GM19455 (cell line): ENCODE measurements around the gene KCNAB2.

ENCODE experiments used
- ATAC-seq: cut with Tn5 transposase; IDR thresholded peaks from one replicate; pipeline ENCODE4 v1.9.1; 2021; ENCODE audit not compliant: unreplicated experiment

The KCNAB2 gene

DNA sequence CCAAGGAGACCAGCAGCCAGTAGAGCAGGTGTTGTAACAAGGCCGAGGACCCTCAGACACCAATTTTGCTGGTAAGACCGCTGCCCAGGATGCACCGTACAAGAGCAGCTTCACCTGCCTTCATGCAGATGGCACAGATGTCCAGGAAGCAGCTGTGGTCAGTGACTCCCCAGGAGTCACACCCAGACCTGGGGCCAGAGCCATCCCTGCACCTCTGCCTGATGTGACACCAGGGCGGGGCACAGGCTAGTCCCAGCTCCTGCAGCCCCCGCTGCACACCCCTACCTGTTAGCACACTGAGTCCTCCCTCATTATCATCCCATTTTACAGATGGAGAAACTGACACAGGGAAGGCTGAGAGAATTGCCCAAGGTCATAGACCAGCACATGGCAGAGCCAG is 16.3 kb upstream of the KCNAB2 start:
- ATAC-seq = no peak

DNA sequence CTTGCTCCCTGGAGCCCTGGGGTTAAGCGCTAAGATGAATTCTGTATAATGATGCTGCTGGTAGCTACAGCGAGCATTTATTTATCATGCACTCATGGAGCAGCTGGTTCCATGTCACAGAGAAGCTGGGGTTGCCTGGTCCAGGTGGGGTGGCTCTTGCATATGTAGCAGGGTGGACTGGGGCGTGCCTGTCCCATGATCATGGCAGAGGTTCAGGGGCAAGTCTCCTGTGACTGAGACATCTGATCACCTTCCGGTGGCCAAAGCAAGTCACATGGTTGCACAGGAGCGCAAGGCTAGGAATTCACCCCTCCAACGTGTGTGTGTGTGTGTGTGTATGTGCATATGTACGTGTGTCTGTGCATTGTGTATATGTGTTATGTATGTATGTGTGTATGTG is 15.6 kb upstream of the KCNAB2 start:
- no peak for ATAC-seq

DNA sequence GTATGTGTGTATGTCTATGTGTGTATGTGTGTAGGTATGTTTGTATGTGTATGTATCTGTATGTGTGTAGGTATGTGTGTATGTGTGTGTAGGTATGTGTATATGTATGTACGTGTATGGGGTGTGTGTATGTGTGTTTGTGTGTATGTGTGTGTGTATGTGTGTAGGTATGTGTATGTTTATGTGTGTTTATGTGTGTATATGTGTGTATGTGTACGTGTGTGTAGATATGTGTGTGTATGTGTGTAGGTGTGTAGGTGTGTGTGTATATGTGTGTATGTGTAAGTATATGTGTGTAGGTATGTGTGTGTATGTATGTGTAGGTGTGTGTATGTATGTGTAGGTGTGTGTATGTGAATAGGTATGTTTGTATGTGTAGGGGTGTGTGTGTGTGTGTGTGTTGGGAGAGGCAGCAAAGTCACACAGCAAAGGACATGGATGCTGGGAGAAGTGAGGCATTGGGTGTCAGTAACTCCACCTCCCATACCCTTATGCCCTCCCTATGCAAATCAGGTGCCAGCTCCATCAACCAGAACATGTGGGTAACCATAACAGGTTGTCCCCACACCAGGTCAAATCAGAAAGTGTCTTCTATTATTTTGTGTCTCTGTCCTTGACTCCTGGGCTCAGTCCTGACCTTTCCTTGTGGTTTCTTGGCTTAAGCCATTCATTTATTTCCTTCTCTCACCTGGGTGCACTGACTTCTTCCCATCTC is 15.0 kb upstream of the KCNAB2 start:
- ATAC-seq = no peak

DNA sequence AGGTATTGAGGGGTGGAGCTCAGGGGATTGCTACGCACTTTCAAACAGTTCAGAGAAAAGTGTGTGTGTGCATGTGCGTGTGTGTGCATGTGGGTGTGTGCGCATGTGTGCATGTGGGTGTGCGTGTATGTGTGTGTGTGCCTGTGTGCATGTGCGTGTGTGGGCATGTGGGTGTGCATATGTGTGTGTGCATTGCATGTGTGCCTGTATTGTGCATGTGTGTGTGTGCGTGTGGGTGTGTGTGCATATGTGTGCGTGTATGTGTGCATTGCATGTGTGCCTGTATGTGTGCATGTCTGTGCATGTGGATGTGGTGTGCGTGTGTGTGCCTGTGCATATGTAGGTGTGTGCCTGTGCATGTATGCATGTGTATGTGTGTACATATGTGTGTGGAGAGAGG is 12.6 kb upstream of the KCNAB2 start:
- ATAC-seq = no peak

DNA sequence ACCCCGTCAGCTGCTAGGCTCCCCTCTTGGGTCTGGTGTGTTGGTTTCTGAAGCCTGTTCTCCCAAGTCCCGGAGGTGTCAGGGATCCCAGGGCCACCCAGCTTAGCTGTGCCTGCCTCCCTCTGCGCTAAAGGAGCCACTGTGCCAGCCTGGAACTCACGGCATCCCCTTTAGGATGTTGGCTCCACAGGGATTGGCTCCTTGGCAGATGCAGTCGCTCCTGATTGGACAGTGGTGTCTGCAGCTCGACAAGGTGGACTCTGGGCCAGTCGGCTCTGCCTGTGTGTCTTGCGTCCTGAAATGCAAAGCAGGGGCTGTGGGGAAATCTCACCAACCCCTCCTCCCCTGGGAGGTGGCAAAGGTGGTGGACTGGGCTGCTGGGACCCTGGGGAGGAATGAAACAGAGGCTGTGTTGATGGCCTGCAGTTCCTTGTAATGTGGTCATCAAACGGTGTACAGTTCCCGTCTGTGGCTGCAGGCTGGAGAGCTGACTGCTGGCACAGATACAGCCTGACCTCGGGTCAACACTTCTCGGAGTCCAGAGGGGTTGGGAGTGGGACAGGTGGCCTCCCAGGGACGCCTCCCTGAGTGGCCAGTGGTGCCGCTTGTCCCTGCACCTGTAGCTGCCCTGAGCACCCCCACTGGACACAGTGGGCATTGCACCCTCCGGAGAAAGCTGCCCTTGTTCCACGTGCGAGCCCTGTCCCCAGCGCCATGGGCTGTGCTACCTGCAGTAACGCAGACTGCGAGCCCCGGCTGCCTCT is 11.5 kb upstream of the KCNAB2 start:
- no peak for ATAC-seq

DNA sequence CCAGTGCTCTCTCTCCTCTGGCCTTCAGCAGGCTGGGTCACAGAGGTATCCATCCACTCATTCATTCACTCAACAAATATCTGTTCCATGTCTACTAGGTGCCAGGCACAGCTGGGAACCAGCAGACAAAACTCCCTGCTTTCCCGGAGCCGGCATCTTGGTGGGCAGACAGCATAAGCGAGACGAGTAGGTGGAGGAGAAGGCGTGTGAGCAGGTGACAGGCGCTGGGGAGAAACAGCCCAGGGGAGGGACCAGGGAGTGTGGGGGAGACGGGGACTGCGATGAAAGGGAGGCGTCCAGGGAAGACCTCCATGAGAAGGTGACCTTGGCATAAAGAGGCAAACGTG is 11.0 kb upstream of the KCNAB2 start:
- ATAC-seq = no peak

DNA sequence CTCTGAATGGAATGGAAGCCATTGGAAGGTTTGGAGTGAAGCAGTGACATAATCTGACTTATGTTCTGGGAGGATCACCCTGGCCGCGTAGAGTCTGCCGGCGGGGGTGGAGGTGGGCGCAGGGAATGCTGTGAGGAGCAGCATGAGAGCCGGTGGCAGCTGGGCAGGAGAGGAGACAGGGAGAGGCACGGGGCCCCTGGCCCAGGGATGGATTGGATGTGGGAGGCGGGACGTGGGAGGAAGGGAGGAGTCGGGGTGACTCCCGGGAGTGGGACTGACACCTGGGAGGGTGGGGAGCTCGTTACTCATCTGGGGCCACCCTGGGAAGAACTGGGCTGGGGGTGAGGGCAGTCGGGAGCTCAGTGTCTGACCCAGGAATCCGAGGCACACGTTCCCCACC is 10.4 kb upstream of the KCNAB2 start:
- no peak for ATAC-seq

DNA sequence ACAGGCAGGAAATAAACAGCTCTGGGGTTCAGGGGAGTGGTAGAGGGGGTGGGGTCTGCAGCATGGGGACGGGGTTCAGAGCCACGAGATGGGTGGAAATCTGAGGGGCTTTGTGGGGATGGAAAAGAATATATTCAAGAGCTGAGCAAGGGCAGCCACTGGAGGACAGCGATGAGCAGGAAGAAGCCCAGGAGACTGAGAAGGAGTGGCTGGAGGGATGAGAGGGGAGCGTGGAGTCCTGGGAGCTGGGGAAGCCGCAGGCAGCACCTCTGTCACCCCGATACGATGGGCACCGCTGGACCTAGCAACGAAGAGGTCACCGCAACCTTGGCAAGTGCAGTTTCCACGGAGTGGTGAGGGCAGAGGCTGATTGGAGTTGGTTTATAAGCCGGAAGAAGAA is 10.0 kb upstream of the KCNAB2 start:
- ATAC-seq = no peak

DNA sequence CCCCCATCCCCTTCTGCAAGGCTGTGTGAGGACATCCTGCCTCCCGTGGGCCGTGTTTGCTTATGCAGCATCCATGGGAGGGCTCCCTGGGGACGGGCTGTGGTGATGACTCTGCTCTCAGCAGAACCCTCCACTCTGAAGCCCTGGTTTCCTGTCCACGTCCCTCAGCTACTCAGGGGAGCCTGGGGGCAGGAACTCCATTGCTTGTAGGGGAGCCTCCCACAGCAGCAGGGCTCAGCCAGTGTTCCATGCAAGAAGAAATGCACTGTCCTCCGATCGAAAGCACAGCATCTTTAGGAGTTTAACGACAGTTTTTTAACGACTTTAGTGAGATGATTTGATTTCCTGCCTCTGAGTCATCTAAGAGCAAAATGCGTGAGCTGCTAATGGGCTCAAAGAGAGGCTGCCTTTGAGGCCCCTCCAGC is 8.3 kb upstream of the KCNAB2 start:
- no peak for ATAC-seq

DNA sequence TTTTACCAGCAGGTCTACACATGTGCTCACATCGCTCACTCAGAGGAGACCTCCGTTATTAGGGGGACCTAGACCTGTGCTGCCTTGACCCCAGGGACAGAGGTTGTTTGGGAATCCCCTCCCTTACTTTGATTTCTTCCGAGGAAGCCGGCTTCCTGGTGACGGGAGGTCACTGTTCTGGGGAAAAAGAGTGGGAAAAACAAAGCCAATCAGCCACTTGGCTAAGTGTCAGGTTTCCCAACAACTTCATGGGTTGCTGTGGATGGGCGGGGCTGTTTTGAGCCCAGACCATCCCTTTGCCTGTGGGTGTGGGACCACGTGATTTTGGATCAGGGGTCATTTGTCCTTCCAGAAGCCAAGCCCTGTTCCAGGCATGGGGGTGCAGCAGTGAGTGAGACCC is 7.1 kb upstream of the KCNAB2 start:
- ATAC-seq = no peak

DNA sequence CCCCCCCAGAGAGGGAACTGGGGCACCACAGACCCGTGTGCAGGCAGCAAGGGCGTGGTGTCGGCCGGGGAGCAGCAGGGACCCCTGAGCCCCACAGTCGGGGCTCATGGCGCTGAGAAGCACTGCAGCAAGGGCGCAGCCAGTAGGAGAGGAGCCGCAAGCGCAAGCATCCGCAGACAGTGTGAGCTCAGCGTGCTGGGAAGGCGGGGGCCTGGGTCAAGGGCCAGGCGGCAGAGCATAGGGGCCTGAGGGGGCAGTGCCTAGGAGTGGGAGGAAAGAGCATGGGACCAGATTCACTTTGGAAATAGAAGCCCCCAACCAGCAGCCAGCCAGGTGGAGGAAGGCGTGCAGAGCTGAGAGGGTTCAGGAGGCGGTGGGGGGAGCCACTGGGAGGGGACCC is 6.7 kb upstream of the KCNAB2 start:
- ATAC-seq = no peak

DNA sequence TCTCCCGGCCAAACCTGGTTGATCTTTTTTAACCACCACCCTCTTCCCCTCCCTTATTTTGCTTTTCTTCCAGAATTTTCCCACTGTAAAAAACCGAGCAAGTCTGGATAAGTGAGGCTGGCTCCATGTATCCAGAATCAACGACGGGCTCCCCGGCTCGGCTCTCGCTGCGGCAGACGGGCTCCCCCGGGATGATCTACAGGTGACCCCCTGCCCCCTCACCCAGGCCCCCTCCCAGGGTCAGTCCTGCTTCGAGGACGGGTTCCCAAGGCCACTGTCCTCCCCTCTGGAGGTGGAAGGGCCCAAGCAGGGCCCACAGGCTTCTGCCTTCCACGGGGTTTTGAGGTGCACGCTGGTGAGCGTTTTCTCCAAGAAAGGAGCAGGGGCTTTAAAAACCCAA is 5.2 kb upstream of the KCNAB2 start:
- no peak for ATAC-seq

DNA sequence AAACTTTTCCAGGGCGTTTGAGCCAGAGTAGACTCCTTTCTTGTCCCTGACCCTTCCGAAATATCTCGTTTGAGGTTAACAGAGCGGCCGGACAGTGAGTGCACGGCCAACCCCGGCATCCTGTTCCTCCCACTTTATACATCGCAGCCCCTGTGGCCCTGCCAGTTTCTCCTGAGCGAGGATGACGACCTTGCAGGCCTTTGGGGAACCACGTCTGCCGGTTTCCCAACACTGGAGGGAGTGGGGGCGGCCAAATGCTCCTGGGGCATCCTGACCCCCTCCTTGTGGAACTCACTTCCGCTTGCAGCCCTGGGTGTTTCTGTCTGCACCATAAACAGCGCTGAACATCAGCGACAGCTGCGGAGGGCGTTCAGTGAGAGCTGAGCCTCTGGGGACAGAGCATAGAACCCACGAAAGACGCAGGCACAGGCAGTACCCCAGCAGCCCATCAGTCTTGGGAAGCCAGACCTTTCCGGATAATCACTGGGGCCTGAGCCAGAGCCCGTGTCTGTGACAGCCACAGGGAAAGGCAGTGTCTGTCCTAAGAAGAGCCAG is 4.8 kb upstream of the KCNAB2 start:
- no peak for ATAC-seq

DNA sequence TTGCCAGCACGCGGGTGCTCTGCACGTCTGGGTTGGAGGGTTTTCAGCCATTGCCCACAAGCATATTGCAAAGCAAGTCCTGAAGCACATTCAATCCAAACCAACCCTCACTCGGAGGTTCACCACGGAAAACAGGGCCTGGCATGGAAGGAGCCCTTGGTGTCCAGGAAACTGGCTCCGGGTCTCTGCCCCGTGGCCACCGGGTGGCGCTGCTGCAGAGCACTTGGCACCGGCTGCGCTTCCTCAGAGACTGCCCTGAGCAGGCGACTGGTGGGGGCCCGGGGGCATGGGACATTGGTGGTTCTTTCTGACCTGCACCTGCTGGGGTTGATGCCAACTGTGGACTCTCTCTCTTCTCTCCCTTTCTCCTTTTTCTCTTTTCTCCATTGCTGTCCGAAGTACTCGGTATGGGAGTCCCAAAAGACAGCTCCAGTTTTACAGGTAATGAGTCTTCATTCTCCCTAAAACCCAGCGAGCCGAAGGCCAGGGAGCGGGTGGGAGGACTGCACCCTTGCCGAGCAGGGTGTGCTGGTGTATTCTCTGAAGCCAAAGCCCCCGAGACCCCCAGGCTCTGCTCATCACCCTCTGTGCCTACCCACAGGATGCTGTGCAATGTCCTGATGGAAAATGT is 4.1 kb upstream of the KCNAB2 start:
- no peak for ATAC-seq

DNA sequence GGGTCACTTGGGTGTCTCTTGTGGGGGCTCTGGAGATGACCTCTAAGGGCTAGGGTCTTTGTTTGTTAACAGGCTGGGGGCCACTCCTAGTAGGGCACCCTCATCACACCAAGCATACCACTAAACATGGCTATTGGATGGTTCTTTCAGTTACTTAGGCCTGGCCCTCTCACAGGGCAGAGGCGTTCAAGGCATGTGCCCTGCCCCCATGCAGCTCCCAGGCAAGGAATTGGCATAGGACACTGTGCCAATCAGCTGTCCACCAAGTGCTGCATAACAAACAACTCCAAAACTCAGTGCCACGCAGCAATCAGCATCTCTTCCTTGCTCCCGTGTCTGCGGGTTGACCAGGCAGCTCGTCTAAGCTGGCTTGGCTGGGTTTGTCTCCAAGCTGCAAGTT is 2.1 kb upstream of the KCNAB2 start:
- ATAC-seq = no peak

DNA sequence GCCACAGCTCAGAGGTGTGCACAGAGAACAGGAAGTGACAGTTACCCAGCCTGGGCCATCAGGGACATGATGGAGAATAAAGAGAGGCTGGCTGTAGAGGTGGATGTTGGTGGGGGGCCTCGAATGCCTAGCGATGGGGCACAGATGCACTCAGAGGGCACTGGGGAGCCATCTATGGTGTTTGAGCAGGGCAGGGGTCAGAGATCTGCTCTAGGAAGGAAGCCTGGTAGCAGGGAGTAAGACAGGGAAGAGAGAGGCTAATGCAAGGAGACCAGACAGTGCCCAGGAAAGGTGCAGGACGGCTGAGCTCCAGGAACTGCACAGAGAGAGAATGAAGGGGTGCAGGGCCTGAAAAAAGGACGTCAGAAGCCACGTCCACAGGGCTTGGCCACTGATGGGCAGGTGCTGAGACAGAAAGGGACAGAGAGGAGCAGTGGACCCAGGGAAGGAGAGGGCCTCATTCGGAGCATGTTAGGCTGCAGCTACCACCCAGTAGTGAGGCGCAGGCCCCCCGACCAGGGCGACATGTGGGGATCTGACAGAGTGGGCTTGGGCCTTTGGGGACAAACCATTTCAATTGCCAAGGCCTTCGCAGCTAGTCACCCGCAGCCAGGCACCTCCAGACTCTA is 1.1 kb upstream of the KCNAB2 start:
- ATAC-seq = no peak

DNA sequence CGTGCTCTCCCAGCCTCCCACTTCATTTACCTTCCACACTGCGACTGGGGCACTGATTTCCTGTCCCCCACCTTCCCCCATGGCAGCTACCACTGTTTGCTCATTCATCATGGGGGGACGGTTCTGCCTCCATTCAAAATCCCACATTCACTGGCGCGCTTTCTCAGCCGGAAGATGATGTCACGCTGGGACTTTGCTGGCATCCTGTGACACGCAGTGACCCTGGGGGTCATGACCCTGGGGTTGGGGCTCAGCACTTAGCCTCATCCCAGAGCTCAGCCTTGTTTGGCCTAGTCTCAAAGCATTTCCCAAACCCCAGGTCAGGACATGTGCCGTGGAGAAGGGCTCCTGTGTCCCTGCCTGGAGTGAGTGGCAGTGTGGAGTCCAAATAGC is 582 bp upstream of the KCNAB2 start:
- ATAC-seq = no peak

DNA sequence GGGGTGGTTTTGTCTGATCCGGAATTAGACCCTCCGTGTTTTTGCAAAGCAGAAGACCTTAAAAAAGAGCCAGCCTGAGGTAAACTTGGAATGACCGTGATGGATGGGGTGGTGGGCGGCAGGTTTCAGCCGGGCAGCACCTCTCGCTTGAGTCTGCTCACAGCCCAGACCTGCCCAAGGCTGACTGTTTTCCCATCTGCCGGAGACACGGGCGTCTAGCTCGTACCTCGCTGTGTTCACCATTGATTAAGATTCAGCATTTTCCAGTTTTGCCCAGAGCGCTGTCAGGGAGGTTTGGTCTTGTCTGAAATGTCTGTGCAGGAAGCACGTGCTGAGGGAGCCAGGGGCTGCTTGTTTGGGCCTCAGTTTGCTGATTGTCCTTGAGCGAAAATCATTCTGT is 591 bp downstream of the KCNAB2 start:
- no peak for ATAC-seq

DNA sequence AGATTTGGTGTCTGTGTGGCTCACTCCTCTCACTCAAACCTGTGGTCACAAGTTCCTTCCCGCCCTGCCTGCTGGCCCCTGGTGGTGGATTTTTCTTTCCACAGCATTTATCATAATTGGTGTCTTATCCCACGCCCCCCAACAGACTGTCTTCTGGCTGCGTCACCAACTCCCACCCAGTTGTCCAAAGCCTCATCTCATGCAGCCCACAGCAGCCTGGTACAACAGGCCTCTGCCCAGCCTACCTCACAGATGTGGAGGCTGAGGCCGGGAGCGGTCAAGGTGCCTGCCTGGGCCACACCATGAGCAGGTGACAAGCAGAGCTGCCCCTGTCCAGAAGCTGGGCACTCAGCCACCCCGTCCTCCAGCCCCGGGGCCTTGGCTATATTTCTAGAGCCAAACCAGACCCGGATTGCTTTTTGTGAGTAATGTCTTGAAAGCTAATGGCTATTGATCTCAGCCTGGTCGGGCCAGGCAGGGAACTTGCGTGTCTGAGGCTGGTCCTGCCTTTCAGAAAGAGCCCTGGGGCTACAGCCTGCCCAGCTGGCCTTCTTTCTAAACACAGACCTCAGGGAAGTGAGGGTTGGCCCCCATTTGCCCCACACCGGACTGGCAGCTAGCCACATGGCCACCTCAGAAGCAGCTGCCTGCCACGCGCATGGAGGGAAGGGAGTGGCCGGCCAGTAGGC is 2.6 kb downstream of the KCNAB2 start:
- no peak for ATAC-seq

DNA sequence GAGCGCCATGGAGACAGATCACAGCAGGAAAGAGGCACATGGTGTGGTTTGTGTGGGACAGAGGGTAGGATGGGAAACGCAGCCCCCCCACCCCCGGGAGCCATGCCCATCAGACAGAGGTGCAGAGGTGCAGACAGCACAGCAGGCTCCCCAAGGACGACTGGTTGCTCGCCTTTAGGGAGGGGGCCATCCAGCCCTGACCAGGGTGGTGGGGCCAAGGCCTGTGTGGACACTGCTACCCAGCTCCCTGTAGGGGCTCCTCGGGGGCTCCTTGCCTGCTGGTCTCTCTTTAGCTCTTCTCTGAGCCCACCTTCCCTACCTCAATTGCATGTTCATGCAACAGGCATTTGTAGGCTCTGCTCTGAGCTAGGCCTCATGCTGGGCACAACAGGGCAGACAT is 3.7 kb downstream of the KCNAB2 start:
- ATAC-seq = no peak

DNA sequence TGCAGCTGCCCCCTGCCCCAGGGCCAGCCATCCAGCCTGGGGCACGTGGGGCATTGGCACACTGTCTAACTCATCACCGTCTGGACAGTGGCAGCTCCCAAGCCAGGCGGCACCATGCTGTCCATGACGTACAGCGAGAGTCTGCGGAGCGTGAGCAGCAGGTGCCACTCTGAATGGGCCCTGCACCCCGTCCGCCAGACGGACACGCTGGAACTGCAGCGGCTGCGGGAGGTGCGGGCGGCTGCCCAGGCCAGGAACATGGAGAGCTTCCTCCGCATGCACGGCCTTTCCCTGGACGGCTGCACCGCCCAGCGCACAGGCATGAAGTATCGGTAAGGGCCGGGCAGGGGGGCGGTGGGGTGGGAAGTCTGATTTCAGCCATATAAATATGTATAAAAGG is 5.7 kb downstream of the KCNAB2 start:
- ATAC-seq = no peak
